Measurements from ENCODE around the gene HECW1.

- no peak for TF ChIP-seq SIN3A (IDR thresholded peaks at IDR 0.05; ENCODE audit: borderline replicate concordance, insufficient read depth, low read length)
- no peak for TF ChIP-seq REST (IDR thresholded peaks at IDR 0.05; ENCODE audit: insufficient read depth in 1 of 2, low read depth in 2 of 2, low read length in 2 of 2)
- TF ChIP-seq POLR2AphosphoS5 (IDR thresholded peaks at IDR 0.05; ENCODE audit: low read depth, low read length): no peak
- no peak for TF ChIP-seq FOXP2 (optimal IDR thresholded peaks at IDR 0.05; ENCODE audit: borderline replicate concordance, extremely low read depth, extremely low read length, insufficient read depth)
These were observed 348.4 kb downstream of the HECW1 start for GRCh38 chr7:43460733-43461348.
